Left renal cortex interstitium (tissue), 4 donors: ENCODE results near the gene PLP1. TPM values are rescaled to one million over a fixed set of nuclear protein-coding genes. Genes with fewer than 3 reads are reported as not detected.
A peak's percentile ranks its signal among the peaks of the same experiment; 100 is the strongest.

Experiments
- DNase-seq, 4 donors: peaks; one replicate each; pipeline ENCODE4 v3.0.0-alpha.2; 2013; ENCODE audit warnings: low read depth in 4 of 4, low spot score in 2 of 4, missing footprints in 1 of 4
- polyA plus RNA-seq, 4 donors: library from polyadenylated mRNA; unstranded; fragments of 120-200 nt; gene quantifications; one replicate each; pipeline ENCODE4 v1.2.1, GENCODE V29; 2013; ENCODE audit not compliant: insufficient read length in 4 of 4

PLP1 gene
- polyA plus RNA-seq, 4 donors, result 5.0 to 11.8 (median 7.4) TPM

DNA sequence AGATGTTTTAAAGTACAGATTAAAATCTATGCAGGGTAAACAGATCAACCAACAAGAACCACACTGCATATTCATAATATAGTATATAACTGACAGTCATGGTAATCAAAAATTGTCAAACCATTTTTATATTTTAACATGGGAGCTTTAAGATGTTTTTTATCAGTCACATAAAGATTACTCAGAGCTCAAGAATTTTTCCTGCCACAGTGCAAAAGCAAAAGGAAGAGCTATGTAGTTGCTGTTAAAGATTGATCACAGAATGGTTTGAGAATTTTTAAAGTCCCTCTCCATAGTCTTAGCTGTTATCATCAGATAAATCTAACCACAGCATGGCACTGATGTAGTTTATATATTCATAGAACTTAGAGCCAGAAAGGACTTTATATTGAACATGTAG, 47.0 kb downstream of the PLP1 start:
- DNase-seq, result no peak

DNA sequence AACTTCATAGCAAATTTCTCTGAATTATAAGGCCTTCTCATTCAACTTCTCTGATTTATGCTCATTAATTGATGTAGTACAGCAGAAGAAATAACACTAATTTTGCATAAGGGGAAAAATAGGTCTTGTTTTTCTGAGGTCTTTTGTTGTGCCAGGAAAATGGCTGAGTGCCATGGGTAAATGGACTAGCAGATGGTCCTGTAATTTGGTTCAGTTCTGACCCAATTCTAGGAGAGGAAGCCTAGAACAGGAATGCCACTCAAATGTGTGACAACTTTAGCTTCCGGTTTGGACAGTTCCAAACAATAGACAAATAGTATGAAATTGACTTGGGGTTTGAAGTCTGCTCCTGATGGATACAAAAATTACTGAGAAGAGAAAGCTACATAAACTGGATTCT, 49.2 kb downstream of the PLP1 start:
- no peak for DNase-seq

DNA sequence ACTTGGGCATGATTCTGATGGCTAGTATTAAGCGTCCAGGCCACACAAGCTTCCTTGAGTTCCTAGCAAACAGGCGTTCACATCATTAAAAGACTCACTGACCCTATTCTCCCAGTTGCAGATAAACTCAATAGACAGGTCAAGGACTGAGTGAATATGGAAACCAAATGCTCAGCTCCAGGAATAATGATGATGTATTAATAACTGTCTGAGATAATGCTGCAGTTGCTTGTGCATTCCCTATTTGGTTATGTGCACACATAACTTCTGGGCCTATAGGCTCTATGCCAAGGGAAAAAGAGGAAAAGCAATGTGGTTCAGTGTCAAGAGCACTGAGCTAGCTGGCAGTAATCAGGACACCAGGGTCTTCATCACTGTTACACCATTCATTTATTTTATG, 51.9 kb downstream of the PLP1 start:
- DNase-seq, result no peak

DNA sequence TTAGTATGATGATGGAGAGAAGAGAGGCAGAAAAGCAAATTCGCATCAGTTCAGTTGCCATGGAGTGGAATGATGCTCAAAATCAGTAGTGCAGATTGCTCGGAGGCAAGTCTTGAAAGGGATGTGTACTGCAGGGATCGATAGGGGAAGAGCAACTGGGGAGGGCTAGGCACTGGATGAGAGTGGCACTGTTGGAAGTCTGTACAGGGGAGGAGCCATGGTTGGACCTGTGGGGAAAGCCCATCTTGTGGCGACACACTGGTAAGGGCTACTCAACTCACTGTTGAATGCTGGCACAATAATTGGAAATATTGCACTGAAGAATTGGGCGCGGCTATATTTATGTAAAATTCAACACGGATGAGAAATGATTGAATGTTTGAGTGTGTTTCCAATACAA, 54.2 kb downstream of the PLP1 start:
- DNase-seq, result no peak

DNA sequence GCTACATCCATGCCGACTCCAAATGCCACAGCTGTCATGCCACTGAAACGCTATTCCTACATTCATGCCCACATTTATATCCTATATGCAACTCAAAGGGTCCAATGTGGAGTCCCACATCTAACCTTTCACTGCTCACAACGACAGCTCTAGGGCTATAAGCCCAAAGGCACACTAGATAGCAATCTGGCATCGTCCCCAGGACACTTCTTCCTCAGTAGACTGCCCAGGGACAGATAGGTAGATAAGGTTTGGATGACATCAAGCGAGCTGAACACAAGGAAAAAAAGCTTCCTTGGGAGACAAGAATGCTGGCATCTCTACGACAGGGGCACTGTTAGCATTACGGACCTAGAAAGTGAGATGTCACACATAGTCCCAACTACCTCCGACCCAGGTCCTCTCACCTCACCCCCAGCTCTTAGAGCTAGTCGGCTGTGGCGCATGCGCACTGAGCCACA, 54.7 kb downstream of the PLP1 start:
- DNase-seq, result no peak

DNA sequence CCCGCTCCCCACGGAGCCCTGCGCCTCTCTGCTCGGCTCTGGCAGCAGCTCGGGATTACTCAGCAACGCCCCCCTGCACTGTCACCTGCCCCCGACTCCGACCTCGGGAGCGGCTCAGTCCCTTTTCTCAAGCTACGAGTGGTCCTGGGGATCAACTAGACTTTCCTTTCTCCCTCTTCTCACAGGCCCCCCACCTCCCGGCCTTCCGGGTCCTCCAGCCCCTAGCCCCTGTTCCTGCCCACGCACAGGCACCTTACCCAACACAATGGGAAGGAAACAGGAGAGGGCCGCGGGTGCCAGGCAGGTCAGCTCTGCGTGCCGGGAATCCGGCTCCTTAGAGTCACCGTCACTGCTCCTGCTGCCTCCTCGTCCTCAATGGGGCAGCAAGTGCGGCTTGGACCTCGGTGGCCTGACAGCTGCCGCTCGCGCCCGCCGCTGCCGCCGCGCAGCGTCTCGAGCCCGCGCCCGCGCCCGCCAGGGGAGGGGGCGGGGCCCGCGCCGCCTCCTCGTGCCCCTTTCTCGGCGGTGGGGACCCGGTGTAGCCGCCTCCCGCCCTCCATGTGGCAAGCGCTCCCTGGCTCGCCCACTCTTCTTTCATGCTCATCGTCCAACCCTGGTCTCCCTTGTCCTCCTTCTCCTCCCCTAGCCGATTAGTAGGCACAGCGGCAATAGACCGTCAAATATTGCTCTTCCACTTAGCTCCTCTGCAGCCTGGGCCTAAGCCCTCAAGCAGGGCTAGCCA, 55.3 kb downstream of the PLP1 start, which contains the start of gene RAB9B:
RAB9B (minus strand) TSS at position 455 of the 742 bp plus-strand sequence. CDS start 6,473 bp downstream, outside the sequence.
- peak in 2 of 4 donors; percentile 9 to 34 for DNase-seq

DNA sequence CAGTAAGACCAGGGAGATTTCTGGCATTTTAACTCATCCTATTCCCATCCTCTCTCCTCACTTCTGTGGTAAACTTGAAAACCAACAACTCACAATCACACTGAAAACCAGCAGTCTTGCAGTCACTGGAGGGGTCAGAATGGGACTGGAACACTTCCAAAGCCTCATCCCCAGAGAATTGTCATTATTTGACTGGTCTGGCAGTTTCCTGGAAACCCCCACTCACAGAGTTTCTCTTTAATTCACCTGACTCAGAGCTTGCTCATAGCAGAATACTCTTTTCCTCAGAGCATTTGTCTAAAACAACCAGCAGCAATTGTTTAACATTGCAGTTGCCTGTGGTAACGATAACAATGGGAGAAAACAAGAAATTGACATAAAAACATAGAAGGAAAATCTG, 62.8 kb downstream of the PLP1 start:
- no peak for DNase-seq

Other genes starting within 250 kb of the PLP1 start
- 100 to 1,000 TPM; 153 to 204 (median 173) TPM for gene TCEAL4, start 191.3 kb upstream of the PLP1 start, polyA plus RNA-seq
- 10 to 100 TPM; 36.2 to 39.2 (median 37.3) TPM for gene TCEAL3, start 168.9 kb upstream of the PLP1 start, polyA plus RNA-seq
- 10 to 100 TPM; 26.3 to 34.0 (median 30.3) TPM for gene TCEAL1, start 147.9 kb upstream of the PLP1 start, polyA plus RNA-seq
- gene MORF4L2, start 90.1 kb upstream of the PLP1 start, polyA plus RNA-seq, result 100 to 1,000 TPM; 280 to 343 (median 320) TPM
- 1 to 10 TPM in 3 of 4 donors, under 1 TPM in 1; 0.57 to 1.4 (median 1.2) TPM for gene TMEM31, start 65.9 kb upstream of the PLP1 start, polyA plus RNA-seq
- gene RAB9B, start 55.4 kb downstream of the PLP1 start, polyA plus RNA-seq, result 1 to 10 TPM; 2.4 to 2.9 (median 2.6) TPM
- gene TMSB15B, start 185.8 kb downstream of the PLP1 start, polyA plus RNA-seq, result 10 to 100 TPM; 20.1 to 27.1 (median 25.4) TPM
- gene H2BW1, start 236.9 kb downstream of the PLP1 start, polyA plus RNA-seq, result under 1 TPM in 1 of 4 donors, not detected in 3; 0.11 TPM